Caki2 (cell line): Measurements from ENCODE around the gene ITGB3BP. TPM values are rescaled to one million over a fixed set of nuclear protein-coding genes. Genes with fewer than 3 reads are reported as not detected.
"Not testable (repeated sequence)": the region's sequence is repeated elsewhere in the genome, so short reads cannot be mapped to it uniquely, and the experiment has no call there.

Experiments
- DNase-seq: peaks from one replicate; pipeline ENCODE4 v3.0.0-alpha.2; 2015; ENCODE audit warnings: low read depth
- in situ Hi-C: cut with HindIII; loops from 2 replicates; pipeline ENCODE4 v1.10.0; 2016; ENCODE audit warnings: low sequenced_read_pairs, low pct_unique_long_range_greater_than_20kb, mixed read lengths
- total RNA-seq: library from RNA; depleted of rRNA; stranded (reverse); fragments of >200 nt; shearing (Covaris generic); gene quantifications from 2 replicates; pipeline ENCODE4 v1.2.3, GENCODE V29; 2014; ENCODE audit warnings: low replicate concordance; rRNA removed

The ITGB3BP gene
- total RNA-seq = 47.5 and 50.4 TPM in 2 replicates

DNA sequence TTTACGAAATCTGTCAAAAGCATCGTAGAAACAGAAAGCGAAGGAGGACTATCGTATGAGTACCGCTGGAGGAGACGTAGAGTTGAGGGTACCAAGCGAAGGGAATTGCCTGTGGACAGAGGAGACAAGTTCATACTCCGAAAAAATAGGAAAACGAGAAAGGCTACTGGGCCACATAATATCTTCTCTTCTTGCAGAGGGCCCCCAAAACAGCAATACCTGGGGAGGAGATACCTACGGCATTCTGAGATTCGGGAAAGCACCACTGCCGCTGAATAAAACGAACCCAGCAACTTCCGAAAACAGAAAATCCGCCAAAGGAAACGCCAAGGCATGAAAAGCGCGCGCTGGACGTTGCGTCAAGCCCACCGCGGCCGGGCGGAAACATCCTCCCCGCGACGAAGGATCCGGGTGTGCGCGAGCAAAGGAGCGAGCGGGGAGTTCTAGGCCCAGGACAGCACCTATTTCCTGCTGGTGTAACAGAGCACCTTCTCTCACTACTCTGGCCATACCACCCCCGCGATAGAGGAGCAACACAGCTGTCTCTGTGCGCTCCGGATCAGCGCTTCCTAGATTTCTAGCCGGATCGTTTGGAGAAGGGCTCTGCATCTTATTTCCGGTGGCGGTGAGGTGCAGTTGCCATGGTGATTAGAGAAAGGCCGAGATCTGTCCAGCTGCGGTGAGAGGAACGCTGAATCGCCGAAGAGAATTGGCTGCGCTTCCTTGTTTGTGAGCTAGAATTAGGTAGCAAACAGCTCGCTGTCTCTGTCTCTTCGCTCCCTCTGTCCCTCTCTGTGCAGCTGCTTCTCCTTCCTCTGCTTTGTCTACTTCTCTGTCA is at the start of gene ITGB3BP, which contains the start of gene EFCAB7:
TSS of gene ITGB3BP (minus strand) at position 335 of the 838 bp plus-strand sequence. CDS start at position 243, 92 bp downstream.
TSS of gene EFCAB7 (plus strand) at position 635 of the 838 bp plus-strand sequence. CDS start 2,048 bp downstream, outside the sequence.
- peak; percentile 94 for DNase-seq
- in situ Hi-C loops = no loop called here

- DNase-seq, in situ Hi-C loops: not testable (repeated sequence)
Observed at GRCh38 chr1:63572686-63573085, 49.7 kb upstream of the ITGB3BP start.

- in situ Hi-C loops = no loop called here
- DNase-seq = no peak
Observed at GRCh38 chr1:63569640-63570316, 46.8 kb upstream of the ITGB3BP start.

DNA sequence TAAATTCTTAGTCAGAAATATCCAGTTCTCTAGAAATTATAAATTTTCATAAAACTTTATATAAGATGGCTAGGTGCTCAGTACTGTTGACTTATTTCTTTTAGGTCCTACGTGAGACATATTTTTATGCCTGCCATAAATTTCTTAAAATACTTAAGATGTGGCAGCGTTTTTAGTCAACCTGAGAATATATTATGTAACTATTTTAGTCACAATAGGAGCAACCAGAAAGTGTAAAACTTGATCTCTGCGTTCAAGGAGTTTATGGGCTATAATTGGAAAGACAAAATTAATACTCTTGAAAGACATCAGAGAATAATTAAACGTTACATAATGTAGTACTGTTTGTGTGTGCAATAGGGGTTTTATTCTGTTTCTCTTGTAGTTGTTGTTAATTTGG is 46.0 kb upstream of the ITGB3BP start:
- in situ Hi-C loops = no loop called here
- no peak for DNase-seq

DNA sequence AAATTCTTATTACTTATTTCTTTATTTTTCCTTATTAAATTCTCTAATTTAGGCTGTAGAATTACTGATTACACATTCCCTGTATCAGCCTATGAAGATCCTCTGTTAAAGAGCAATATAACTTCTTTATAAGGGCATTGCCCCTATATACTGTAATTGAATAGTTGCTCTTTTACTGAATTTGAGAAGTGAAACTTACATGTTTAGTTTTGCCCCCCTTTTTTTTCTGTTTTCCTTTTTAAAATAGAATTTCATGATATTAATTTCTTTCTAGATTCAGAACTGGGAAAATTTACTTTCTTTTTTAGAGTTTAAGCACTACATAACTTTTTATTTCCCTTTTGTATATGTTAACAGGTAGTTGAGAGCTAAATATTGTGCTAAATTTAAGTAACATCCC is 40.7 kb upstream of the ITGB3BP start:
- in situ Hi-C loops = no loop called here
- no peak for DNase-seq

- no peak for DNase-seq
- in situ Hi-C loops = no loop called here
Observed at GRCh38 chr1:63559357-63559756, 36.3 kb upstream of the ITGB3BP start.

DNA sequence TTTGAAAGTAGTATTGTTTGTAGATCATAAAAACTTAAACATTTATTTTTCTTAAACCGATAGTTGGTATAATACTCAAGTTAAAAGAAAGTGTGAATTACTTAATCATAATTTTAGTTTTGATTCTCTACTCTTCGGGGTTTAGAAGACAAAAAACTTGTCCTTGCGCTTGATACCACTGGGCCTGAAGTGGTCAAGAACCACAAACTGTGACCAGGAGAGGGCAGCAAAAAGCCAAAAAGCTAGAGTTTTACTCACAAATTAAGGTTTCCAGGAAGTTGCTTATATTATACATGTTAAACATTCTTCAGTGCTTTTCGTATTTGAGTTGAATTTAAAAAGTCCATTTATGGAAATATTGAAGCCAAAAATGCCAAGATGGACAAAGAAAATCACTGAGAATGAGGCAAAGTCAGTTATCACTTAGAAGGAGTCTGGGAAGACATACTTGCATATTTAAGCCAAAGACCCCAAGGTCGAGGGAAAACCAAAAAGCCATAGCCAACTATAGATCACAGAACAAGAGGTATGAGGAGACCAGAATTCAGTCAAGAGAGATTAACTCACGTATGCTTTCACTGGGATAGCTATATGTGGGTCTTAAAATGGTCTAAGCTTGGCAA is 34.5 kb upstream of the ITGB3BP start:
- DNase-seq = peak; percentile 21
- in situ Hi-C loops = no loop called here

- in situ Hi-C loops = no loop called here
- no peak for DNase-seq
Observed at GRCh38 chr1:63555480-63555879, 32.5 kb upstream of the ITGB3BP start.

DNA sequence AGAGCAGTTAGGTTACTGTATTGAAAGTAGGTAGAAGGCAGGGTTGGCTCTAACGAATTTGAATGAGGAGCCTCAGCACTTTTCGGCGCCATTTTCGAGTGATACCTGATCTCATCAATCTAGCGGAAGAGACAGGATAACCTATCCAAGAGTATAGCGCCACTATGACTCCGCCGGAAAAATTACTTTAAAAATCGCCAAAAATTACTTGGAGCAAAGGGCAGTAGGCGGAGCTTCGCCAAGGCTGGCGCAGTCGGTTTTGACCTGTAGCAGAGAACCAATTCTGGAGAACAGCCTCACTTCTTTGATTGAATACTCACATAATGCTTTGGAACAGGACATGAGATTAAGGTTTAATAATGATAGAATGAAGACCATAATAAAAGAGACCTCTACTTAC is 25.9 kb upstream of the ITGB3BP start:
- in situ Hi-C loops = no loop called here

DNA sequence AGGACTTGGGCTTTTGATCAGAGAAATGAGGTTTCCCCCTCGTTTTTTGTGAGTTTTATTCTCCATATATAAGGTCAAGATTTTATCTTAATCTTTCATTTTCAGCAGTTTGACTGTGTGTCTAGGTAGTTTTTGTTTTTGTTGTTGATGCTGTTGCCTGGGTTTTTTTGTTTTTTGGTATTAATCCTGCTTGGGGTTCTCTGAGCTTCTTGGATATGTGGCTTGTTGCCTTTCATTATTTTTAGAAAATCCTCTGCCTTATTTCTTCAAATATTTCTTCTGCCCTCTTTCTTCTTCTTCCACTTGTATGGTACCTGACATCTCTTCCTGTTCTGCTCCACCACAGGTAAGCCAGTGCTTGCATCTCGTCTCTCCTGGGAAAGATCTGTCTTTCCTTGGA is 25.3 kb upstream of the ITGB3BP start:
- in situ Hi-C loops = no loop called here
- DNase-seq = no peak

More for the DNA sequence above, 25.9 kb upstream of the ITGB3BP start:
- no peak for DNase-seq

DNA sequence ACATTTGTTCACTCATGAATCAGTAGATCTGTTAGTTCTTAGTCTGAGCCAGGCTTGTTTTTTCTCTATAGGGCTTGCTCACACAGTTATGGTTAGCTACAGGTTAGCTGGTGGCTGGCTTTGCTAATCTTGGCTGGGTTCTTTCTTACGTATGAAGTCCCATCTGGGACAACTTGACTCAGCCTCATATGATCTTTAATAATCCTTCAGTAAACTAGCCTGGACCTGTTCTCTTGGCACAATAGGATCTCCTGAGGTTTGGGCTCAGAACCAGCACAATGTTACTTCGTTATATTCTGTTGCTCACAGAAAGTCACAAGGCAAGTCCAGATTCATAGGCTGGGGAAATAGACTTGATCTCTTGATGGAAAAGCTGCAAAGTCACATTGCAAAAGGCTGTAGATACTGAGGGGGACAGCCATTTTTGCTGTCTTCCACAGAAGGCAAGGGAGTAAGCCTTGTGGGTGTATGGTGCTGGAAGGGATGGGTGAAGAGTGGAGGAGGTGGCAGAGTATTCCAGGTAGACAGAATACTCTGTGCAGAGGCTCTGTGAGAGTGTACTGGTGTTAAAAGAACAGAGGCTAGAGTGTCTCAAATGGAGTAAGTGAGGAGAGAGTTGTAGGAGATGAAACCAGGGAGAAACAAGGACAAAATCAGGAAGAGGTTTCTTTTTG is 24.7 kb upstream of the ITGB3BP start:
- in situ Hi-C loops = no loop called here
- DNase-seq = no peak

GRCh38 chr1:63545780-63546179 is 22.8 kb upstream of the ITGB3BP start:
- DNase-seq = no peak
- in situ Hi-C loops = no loop called here

- in situ Hi-C loops = no loop called here
- DNase-seq = no peak
Observed at GRCh38 chr1:63537940-63538339, 14.9 kb upstream of the ITGB3BP start.

- in situ Hi-C loops = no loop called here
Observed at GRCh38 chr1:63537006-63537405, 14.0 kb upstream of the ITGB3BP start.

DNA sequence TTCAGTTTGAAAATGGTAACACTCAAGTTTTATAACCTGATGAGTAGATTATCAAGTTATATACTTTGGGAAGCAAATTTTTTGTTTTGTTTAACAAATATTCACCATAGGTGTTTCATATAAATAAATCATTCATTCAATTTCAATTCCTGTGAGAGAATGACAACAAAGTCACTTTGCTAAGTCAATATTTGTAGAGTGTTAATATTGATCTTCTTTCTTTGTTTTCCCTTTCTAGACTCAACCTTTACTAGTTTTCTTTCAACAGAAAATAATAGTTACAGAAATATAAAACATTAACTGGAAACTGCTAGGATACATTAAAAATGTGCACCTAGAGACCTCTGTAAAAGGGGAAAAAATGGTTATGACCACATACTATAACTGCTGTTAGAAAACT is 11.4 kb upstream of the ITGB3BP start:
- DNase-seq = no peak
- in situ Hi-C loops = no loop called here

More at GRCh38 chr1:63537006-63537405, 14.0 kb upstream of the ITGB3BP start:
- DNase-seq = no peak

- in situ Hi-C loops = no loop called here
Observed at GRCh38 chr1:63533931-63534330, 10.9 kb upstream of the ITGB3BP start.

DNA sequence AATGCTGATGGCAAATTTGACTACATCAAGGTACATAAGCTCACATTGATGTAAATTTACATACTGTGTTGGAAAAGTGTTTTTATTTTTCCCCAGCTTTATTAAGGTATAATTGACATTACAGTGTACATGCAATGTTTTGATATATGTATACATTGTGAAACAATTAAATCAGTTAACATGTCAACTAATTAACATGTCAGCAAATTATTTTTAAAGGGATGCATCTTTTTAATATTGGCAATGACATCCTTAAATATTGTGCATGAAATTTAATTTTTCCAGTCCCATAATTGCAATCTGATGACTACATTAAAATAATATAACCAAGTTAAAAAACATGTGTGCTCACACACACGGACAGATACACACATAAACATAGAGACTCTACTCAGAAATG is 9.7 kb upstream of the ITGB3BP start:
- DNase-seq = no peak
- in situ Hi-C loops = no loop called here

More at GRCh38 chr1:63533931-63534330, 10.9 kb upstream of the ITGB3BP start:
- no peak for DNase-seq

DNA sequence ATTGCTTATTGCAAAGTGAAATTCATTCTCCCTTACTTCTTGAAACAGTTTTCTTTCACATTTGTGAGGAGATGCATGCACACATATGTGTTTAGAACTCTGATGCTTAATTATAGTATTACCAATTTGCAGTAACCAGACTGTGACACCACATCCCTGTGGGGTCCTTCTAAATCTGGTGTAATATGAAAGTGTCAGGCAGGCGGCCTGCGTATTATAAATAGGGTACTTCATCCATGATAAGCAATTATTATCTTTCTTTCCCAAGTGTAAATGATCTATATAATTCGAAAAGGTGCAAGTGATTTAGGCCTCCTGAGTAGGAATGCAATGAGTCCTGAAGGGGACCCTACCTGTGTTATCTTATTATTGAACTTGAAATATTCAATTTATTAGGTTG is 1.2 kb upstream of the ITGB3BP start:
- no peak for DNase-seq
- in situ Hi-C loops = no loop called here
